CD4-positive, alpha-beta T cell treated with Interferon gamma for 1 hour (primary cell): ENCODE measurements around the gene GPX7.

Experiments
- DNase-seq: peaks from one replicate; pipeline ENCODE4 v3.0.0-alpha.2; 2020

GPX7 gene

GRCh38 chr1:52588535-52588934 is 13.6 kb upstream of the GPX7 start:
- DNase-seq, result no peak

- no peak for DNase-seq
These were observed 11.9 kb upstream of the GPX7 start for GRCh38 chr1:52590266-52590665.

- DNase-seq, result no peak
These were observed 9.4 kb upstream of the GPX7 start for GRCh38 chr1:52592637-52593323.

- DNase-seq, result no peak
These were observed 8.7 kb upstream of the GPX7 start for GRCh38 chr1:52593495-52593894.

GRCh38 chr1:52595061-52595460 is 7.1 kb upstream of the GPX7 start:
- DNase-seq, result no peak

- no peak for DNase-seq
These were observed 4.3 kb upstream of the GPX7 start for GRCh38 chr1:52597912-52598311.

GRCh38 chr1:52598729-52599128 is 3.4 kb upstream of the GPX7 start:
- no peak for DNase-seq

- no peak for DNase-seq
These were observed 2.9 kb upstream of the GPX7 start for GRCh38 chr1:52599236-52599635.

GRCh38 chr1:52600533-52601179 is 1.5 kb upstream of the GPX7 start:
- DNase-seq, result no peak

- no peak for DNase-seq
These were observed 652 bp upstream of the GPX7 start for GRCh38 chr1:52601519-52601918.

- DNase-seq, result no peak
These were observed 857 bp downstream of the GPX7 start for GRCh38 chr1:52602856-52603600.

GRCh38 chr1:52603630-52604029 is 1.5 kb downstream of the GPX7 start:
- DNase-seq, result no peak

- no peak for DNase-seq
These were observed 2.0 kb downstream of the GPX7 start for GRCh38 chr1:52604063-52604770.

- no peak for DNase-seq
These were observed 11.6 kb downstream of the GPX7 start for GRCh38 chr1:52613636-52614373.

- DNase-seq, result no peak
These were observed 12.5 kb downstream of the GPX7 start for GRCh38 chr1:52614671-52615070.

- no peak for DNase-seq
These were observed 13.4 kb downstream of the GPX7 start for GRCh38 chr1:52615489-52616042.

GRCh38 chr1:52621950-52622349 is 19.8 kb downstream of the GPX7 start:
- DNase-seq, result no peak

GRCh38 chr1:52623812-52624211 is 21.6 kb downstream of the GPX7 start:
- no peak for DNase-seq

GRCh38 chr1:52627028-52627427 is 24.9 kb downstream of the GPX7 start:
- no peak for DNase-seq

GRCh38 chr1:52628614-52629324 is 26.6 kb downstream of the GPX7 start:
- DNase-seq, result no peak

GRCh38 chr1:52629325-52629643 is 27.1 kb downstream of the GPX7 start:
- DNase-seq, result no peak

GRCh38 chr1:52629667-52630066 is 27.5 kb downstream of the GPX7 start:
- no peak for DNase-seq
